DND-41 (cell line): ENCODE data around the gene SFXN4.

Source experiments
- ATAC-seq: fragments of 200-7000 bp; cut with Tn5 transposase; 3 replicates; pipeline ENCODE4 v1.9.1; 2021; ENCODE audit warnings: low read depth; ENCODE audit not compliant: insufficient read depth
- DNase-seq: peaks from one replicate; pipeline ENCODE4 v3.0.0-alpha.2; 2020
- H2AFZ ChIP-seq: 2 replicates; pipeline ENCODE4 v1.6.0; 2012; ENCODE audit warnings: low read depth, low read length
- H3K27ac ChIP-seq: 2 replicates; pipeline ENCODE4 v1.5.1; 2012; ENCODE audit warnings: low read length, inconsistent platforms
- H3K27me3 ChIP-seq: fragments of 200-600 bp; sonication (generic); 2 replicates; pipeline ENCODE4 v1.6.0; 2012; ENCODE audit warnings: low read length, mild to moderate bottlenecking, inconsistent platforms; ENCODE audit not compliant: insufficient read depth, poor library complexity
- H3K36me3 ChIP-seq: 2 replicates; pipeline ENCODE4 v1.5.1; 2012; ENCODE audit warnings: low read length, inconsistent platforms; ENCODE audit not compliant: insufficient read depth
- H3K4me1 ChIP-seq: 2 replicates; pipeline ENCODE4 v1.5.1; 2012; ENCODE audit warnings: mild to moderate bottlenecking, low read length; ENCODE audit not compliant: insufficient read depth
- H3K4me2 ChIP-seq: 2 replicates; pipeline ENCODE4 v1.6.0; 2012; ENCODE audit warnings: mild to moderate bottlenecking, moderate library complexity, low read length, inconsistent platforms; ENCODE audit not compliant: insufficient read depth
- H3K4me3 ChIP-seq, 2 experiments: fragments of 200-600 bp in 1 of 2; shearing (Covaris generic) in 1 of 2; 2 replicates each; pipeline ENCODE4 v1.5.1; 2012 to 2016; ENCODE audit warnings: inconsistent platforms in 2 of 2, low read length in 2 of 2, mild to moderate bottlenecking in 2 of 2, low read depth in 1 of 2, moderate library complexity in 1 of 2
- H3K79me2 ChIP-seq: 2 replicates; pipeline ENCODE4 v1.6.0; 2012; ENCODE audit warnings: low read length, inconsistent platforms; ENCODE audit not compliant: insufficient read depth
- H3K9ac ChIP-seq: 2 replicates; pipeline ENCODE4 v1.6.0; 2012; ENCODE audit warnings: low read depth, mild to moderate bottlenecking, inconsistent platforms, low read length, moderate library complexity
- H3K9me3 ChIP-seq: 2 replicates; pipeline ENCODE4 v1.5.1; 2012; ENCODE audit warnings: low read length, moderate library complexity, mild to moderate bottlenecking, inconsistent platforms; ENCODE audit not compliant: insufficient read depth, severe bottlenecking
- H4K20me1 ChIP-seq: 2 replicates; pipeline ENCODE4 v1.6.0; 2012; ENCODE audit warnings: low read length; ENCODE audit not compliant: insufficient read depth
- EZH2 ChIP-seq: IDR thresholded peaks from 3 replicates; pipeline ENCODE4 v1.6.1; 2012; ENCODE audit warnings: borderline replicate concordance, low read depth, mild to moderate bottlenecking, moderate library complexity, low read length, inconsistent platforms; ENCODE audit not compliant: severe bottlenecking
- TF ChIP-seq, protein P1 (sequence below): IDR thresholded peaks from 2 replicates; pipeline ENCODE4 v1.5.1; 2012; ENCODE audit warnings: borderline replicate concordance, low read length, moderate library complexity, mild to moderate bottlenecking; ENCODE audit not compliant: poor library complexity, severe bottlenecking; ENCODE audit errors: extremely low read depth

Gene SFXN4, protein sequence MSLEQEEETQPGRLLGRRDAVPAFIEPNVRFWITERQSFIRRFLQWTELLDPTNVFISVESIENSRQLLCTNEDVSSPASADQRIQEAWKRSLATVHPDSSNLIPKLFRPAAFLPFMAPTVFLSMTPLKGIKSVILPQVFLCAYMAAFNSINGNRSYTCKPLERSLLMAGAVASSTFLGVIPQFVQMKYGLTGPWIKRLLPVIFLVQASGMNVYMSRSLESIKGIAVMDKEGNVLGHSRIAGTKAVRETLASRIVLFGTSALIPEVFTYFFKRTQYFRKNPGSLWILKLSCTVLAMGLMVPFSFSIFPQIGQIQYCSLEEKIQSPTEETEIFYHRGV

GRCh38 chr10:119165171-119166117 is at the start of gene SFXN4:
Gene SFXN4 (minus strand): TSS chr10:119165714. CDS start chr10:119165647, 67 bp downstream.
- Histone ChIP-seq H3K9me3 (no peaks in the 10 kb centered on the region), H4K20me1 (no peaks in the 10 kb centered on the region), H3K4me1 (peaks cover 45% of the 10 kb centered on the region), H2AFZ (peak within 1 kb of the TSS; percentile 84), H3K79me2 (peaks cover 32% of the 10 kb centered on the region), H3K36me3 (peaks cover 70% of the 10 kb centered on the region), H3K4me2 (peak within 1 kb of the TSS; percentile 83), H3K27me3 (no peaks in the 10 kb centered on the region), H3K27ac (peak within 1 kb of the TSS; percentile 86), H3K9ac (peak within 1 kb of the TSS; percentile 82), H3K4me3 (peak within 1 kb of the TSS; percentile 41 to 75)
- ATAC-seq (peak; percentile 84), DNase-seq (peak; percentile 81)
- TF ChIP-seq, protein P1, sequence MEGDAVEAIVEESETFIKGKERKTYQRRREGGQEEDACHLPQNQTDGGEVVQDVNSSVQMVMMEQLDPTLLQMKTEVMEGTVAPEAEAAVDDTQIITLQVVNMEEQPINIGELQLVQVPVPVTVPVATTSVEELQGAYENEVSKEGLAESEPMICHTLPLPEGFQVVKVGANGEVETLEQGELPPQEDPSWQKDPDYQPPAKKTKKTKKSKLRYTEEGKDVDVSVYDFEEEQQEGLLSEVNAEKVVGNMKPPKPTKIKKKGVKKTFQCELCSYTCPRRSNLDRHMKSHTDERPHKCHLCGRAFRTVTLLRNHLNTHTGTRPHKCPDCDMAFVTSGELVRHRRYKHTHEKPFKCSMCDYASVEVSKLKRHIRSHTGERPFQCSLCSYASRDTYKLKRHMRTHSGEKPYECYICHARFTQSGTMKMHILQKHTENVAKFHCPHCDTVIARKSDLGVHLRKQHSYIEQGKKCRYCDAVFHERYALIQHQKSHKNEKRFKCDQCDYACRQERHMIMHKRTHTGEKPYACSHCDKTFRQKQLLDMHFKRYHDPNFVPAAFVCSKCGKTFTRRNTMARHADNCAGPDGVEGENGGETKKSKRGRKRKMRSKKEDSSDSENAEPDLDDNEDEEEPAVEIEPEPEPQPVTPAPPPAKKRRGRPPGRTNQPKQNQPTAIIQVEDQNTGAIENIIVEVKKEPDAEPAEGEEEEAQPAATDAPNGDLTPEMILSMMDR, result no peak
- TF ChIP-seq EZH2, result no peak

- H3K36me3 ChIP-seq, result no peaks in the 10 kb centered on the region; the same call in 1 of the 2 replicates
- H2AFZ ChIP-seq, result peak overlapping the region; percentile 52
- no peaks in the 10 kb centered on the region for H3K9me3 ChIP-seq
- no peaks in the 10 kb centered on the region for H3K27me3 ChIP-seq
- peak overlapping the region; percentile 70 for H3K4me2 ChIP-seq
- H3K27ac ChIP-seq, result peak overlapping the region; percentile 97
- peak overlapping the region; percentile 80 for H3K9ac ChIP-seq
- ATAC-seq, result peak; percentile 8
- H3K79me2 ChIP-seq, result peaks cover 70% of the 10 kb centered on the region
- peak overlapping the region in 1 of 2 experiments; percentile 49; a peak in 2 of 4 replicates for H3K4me3 ChIP-seq
- H4K20me1 ChIP-seq, result no peaks in the 10 kb centered on the region
- H3K4me1 ChIP-seq, result peaks cover 65% of the 10 kb centered on the region
- peak; percentile 57 for DNase-seq
- TF ChIP-seq, protein P1, result no peak
- no peak for TF ChIP-seq EZH2
Observed at GRCh38 chr10:119211625-119212441, 46.3 kb upstream of the SFXN4 start.

- no peaks in the 10 kb centered on the region for H3K27me3 ChIP-seq
- H3K9me3 ChIP-seq, result no peaks in the 10 kb centered on the region
- H3K4me3 ChIP-seq, result peak overlapping the region in 1 of 2 experiments; percentile 49; a peak in 2 of 4 replicates
- peak overlapping the region; percentile 52 for H2AFZ ChIP-seq
- H3K9ac ChIP-seq, result peak overlapping the region; percentile 80
- peak overlapping the region; percentile 97 for H3K27ac ChIP-seq
- H3K79me2 ChIP-seq, result peaks cover 68% of the 10 kb centered on the region
- TF ChIP-seq EZH2, result no peak
- TF ChIP-seq, protein P1, result no peak
- no peak for ATAC-seq
- peak overlapping the region; percentile 70 for H3K4me2 ChIP-seq
- DNase-seq, result no peak
- H3K4me1 ChIP-seq, result peaks cover 70% of the 10 kb centered on the region
- no peaks in the 10 kb centered on the region; the same call in 1 of the 2 replicates for H3K36me3 ChIP-seq
- no peaks in the 10 kb centered on the region for H4K20me1 ChIP-seq
Observed at GRCh38 chr10:119211176-119211575, 45.7 kb upstream of the SFXN4 start.
